Aorta (tissue), 5 donors: ENCODE results near the gene PLCH2. TPM values are rescaled to one million over a fixed set of nuclear protein-coding genes. Genes with fewer than 3 reads are reported as not detected.
"Not testable (repeated sequence)": the region's sequence is repeated elsewhere in the genome, so short reads cannot be mapped to it uniquely, and the experiment has no call there.

ENCODE experiments used
- ATAC-seq: fragments of 200-7000 bp; cut with Tn5 transposase; one replicate; pipeline ENCODE4 v1.9.1; 2022; ENCODE audit warnings: moderate library complexity; ENCODE audit not compliant: low FRiP score
- DNase-seq, 2 donors: peaks; one replicate each; pipeline ENCODE4 v3.0.0-alpha.2; 2020
- H3K27ac ChIP-seq, 2 donors: one replicate each; pipeline ENCODE4 v1.5.1; 2013; ENCODE audit warnings: low read length in 2 of 2, mild to moderate bottlenecking in 2 of 2, moderate library complexity in 2 of 2, control low read depth in 1 of 2, inconsistent platforms in 1 of 2, low read depth in 1 of 2
- H3K27me3 ChIP-seq, 2 donors: one replicate each; pipeline ENCODE4 v1.6.1; 2013; ENCODE audit warnings: control low read depth in 1 of 2, low read length in 1 of 2, mild to moderate bottlenecking in 1 of 2, moderate library complexity in 1 of 2; ENCODE audit not compliant: insufficient read depth in 2 of 2, control insufficient read depth in 1 of 2
- H3K36me3 ChIP-seq, 2 donors: one replicate each; pipeline ENCODE4 v1.6.1; 2013; ENCODE audit warnings: control low read depth in 1 of 2, low read length in 1 of 2, mild to moderate bottlenecking in 1 of 2; ENCODE audit not compliant: insufficient read depth in 2 of 2, control insufficient read depth in 1 of 2
- H3K4me1 ChIP-seq, 2 donors: one replicate each; pipeline ENCODE4 v1.6.1; 2013; ENCODE audit warnings: low read length in 2 of 2, control low read depth in 1 of 2, mild to moderate bottlenecking in 1 of 2, moderate library complexity in 1 of 2; ENCODE audit not compliant: insufficient read depth in 2 of 2, control insufficient read depth in 1 of 2
- H3K4me3 ChIP-seq, 2 donors: one replicate each; pipeline ENCODE4 v1.5.1; 2013; ENCODE audit warnings: low read length in 2 of 2, control low read depth in 1 of 2, mild to moderate bottlenecking in 1 of 2
- H3K9me3 ChIP-seq: one replicate; pipeline ENCODE4 v1.6.1; 2013; ENCODE audit warnings: mild to moderate bottlenecking, low read length; ENCODE audit not compliant: control insufficient read depth
- whole genome bisulfite sequencing, 2 donors: extraction: QIAGEN DNeasy Blood & Tissue Kit; methylation state at CpG; one replicate each; pipeline ENCODE4 v1.1.7; 2013; 5-methylcytosine and 5-hydroxymethylcytosine counted together
- intact Hi-C, 2 donors: fragments of 100-400 bp; cut with DNase I; formaldehyde crosslinking; loops; one replicate each; pipeline versions ENCODE4 v1.14.2 to v1.15.0; 2022
- polyA plus RNA-seq, 2 donors: library from polyadenylated mRNA; stranded (reverse); fragments of 200-250 nt; gene quantifications; one replicate each; pipeline ENCODE4 v1.2.3, GENCODE V29; 2013
- total RNA-seq, 2 donors: library from RNA; stranded (reverse); fragmentation: NEBNext Ultra II Directional; extraction: Animal tissue kit (Norgen Biotek cat#: 25700); gene quantifications; one replicate each; pipeline ENCODE4 v1.2.1, GENCODE V29; 2021
- donor health status: healthy with polysubstance abuse.
- donor health status: Bipolar disorder and iron deficiency.
- donor health status: DM: no; HTN: no; CAD: no.
- donor health status: DM: no; HTN: no; CAD: no.
- donor health status: DM: yes; HTN: yes; CAD: no.

The PLCH2 gene
- total and polyA plus RNA-seq, 4 donors, result 0.71 to 1.6 TPM; not detected in 2

DNA sequence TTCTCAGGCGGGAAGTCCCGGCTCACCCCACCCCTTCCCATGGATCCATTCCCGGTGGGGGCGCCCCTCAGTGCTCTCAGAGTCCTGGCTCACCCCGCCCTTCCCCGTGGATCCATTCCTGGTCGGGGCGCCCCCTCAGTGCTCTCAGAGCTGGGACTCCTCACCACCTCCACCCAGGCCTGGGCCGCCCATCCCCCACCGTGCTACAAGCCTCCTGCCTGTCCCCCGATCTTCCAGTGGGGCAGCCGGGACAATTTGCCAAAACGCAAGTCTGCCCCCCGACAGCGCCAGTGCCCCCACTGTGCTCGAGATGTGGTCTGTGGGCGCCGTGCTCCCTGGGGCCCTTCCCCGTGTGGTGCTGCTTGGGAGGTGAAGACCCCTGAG lies 23.2 kb upstream of the PLCH2 start:
- H3K4me1 ChIP-seq, result no peaks in the 10 kb centered on the region
- H3K27ac ChIP-seq, result no peak overlapping the region
- WGBS, 2 donors, result 77 to 81% methylated on average over 19 of the region's 19 CpGs
- no peak overlapping the region for H3K4me3 ChIP-seq
- intact Hi-C loops, result no loop called here
- H3K27me3 ChIP-seq, result no peaks in the 10 kb centered on the region
- ATAC-seq, result no peak
- H3K9me3 ChIP-seq, result no peaks in the 10 kb centered on the region
- H3K36me3 ChIP-seq, result no peaks in the 10 kb centered on the region
- DNase-seq, result no peak

- Histone ChIP-seq H3K27me3 (no peaks in the 10 kb centered on the region), H3K36me3 (no peaks in the 10 kb centered on the region), H3K27ac (no peak overlapping the region), H3K4me3 (no peak overlapping the region), H3K9me3 (no peaks in the 10 kb centered on the region), H3K4me1 (no peaks in the 10 kb centered on the region)
- intact Hi-C loops, result no loop called here
- ATAC-seq, result no peak
- WGBS, 2 donors, result 82 to 90% methylated on average over 10 of the region's 10 CpGs
- no peak for DNase-seq
Observed at GRCh38 chr1:2454227-2454626, 21.9 kb upstream of the PLCH2 start.

DNA sequence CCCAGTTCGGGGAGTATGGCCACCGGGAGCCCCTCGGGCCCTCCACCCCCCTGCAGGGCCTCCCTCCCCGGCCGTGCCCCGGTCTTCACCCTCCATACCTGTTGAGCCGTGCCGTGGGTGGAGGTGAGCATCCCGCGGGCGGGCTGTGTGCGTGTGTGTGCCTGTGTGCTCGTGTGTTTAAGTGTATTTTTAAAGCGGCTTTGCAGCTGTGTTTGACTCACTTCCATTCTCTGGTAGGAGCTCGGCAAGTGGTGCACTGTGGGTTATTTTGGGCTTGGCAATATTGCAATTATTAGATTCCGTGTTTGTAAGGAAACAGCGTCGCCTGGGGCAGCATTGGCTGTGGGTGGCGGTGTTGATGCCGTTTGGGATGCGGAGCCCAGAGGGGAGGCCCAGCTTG lies 20.3 kb upstream of the PLCH2 start:
- Histone ChIP-seq H3K27ac (no peak overlapping the region), H3K36me3 (no peaks in the 10 kb centered on the region), H3K4me1 (no peaks in the 10 kb centered on the region), H3K9me3 (no peaks in the 10 kb centered on the region), H3K27me3 (no peaks in the 10 kb centered on the region), H3K4me3 (no peak overlapping the region)
- WGBS, 2 donors, result 53 to 55% methylated on average over 21 of the region's 21 CpGs
- DNase-seq (no peak), ATAC-seq (no peak)
- intact Hi-C loops, result no loop called here

DNA sequence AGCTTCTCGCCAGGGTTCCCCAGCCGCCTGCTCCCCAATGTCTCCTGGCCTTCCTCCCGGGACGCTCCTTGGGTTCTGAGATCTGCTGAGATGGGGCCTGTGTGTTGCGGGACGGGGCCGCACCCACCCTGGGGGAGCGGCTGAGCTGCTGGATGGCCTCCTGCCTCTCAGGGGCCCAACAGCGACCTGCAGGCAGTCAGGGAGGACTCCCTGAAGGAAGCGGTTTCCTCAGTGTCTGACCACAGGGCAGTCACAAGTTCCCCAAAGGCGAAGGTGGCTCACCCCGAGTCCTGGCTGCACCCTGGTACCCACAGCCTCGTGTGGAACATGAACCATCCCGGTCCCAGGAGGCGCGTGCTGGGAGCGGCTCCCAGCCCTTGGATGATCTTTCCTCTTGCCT lies 18.6 kb upstream of the PLCH2 start:
- no peak for ATAC-seq
- Histone ChIP-seq H3K36me3 (no peaks in the 10 kb centered on the region), H3K27ac (no peak overlapping the region), H3K9me3 (no peaks in the 10 kb centered on the region), H3K4me3 (no peak overlapping the region), H3K27me3 (no peaks in the 10 kb centered on the region), H3K4me1 (no peaks in the 10 kb centered on the region)
- no peak for DNase-seq
- 82 to 84% methylated on average over 17 of the region's 17 CpGs for WGBS, 2 donors
- intact Hi-C loops, result no loop called here

DNA sequence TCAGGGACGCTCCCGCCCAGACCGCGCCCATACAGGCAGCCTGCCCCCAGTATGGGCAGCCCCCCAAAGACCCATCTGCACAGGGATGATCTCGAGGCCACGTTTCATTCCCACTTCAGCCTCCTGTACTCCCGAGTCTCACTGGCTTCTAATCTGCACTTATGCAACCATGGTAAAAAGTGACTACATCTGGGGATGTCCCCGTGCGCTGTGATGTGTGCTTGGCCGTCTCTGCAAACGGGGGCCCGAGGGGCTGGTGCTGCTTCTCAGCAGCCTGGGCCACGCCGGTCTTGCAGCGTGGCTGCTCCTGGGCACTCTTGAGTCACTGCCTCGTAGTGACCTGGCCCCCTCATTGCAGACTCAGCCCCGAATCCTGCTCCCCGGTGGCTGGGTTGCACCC lies 17.4 kb upstream of the PLCH2 start:
- Histone ChIP-seq H3K9me3 (no peaks in the 10 kb centered on the region), H3K27ac (no peak overlapping the region), H3K4me3 (no peak overlapping the region), H3K36me3 (no peaks in the 10 kb centered on the region), H3K4me1 (no peaks in the 10 kb centered on the region), H3K27me3 (no peaks in the 10 kb centered on the region)
- WGBS, 2 donors, result 85% methylated on average over 18 of the region's 18 CpGs
- ATAC-seq (no peak), DNase-seq (no peak)
- intact Hi-C loops, result no loop called here

DNA sequence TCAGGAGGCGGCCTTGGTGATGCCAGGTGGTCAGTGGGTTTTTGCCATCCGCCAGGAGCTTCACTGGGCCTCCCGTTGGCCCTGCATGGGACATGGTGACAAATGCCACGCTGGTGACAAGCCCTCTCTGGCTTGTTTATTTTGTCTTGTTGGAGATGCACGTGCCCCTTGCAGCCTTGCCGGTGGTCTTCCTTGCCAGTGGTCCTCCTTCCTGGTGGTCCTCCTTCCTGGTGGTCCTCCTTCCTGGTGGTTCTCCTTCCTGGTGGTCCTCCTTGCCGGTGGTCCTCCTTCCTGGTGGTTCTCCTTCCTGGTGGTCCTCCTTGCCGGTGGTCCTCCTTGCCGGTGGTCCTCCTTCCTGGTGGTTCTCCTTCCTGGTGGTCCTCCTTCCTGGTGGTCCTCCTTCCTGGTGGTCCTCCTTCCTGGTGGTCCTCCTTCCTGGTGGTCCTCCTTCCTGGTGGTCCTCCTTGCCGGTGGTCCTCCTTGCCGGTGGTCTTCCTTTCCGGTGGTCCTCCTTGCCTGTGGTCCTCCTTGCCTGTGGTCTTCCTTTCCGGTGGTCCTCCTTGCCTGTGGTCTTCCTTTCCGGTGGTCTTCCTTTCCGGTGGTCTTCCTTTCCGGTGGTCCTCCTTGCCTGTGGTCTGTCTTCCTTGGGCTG lies 16.9 kb upstream of the PLCH2 start:
- H3K4me1 ChIP-seq, intact Hi-C loops, DNase-seq, H3K9me3 ChIP-seq, H3K27me3 ChIP-seq, ATAC-seq, H3K27ac ChIP-seq, H3K36me3 ChIP-seq, H3K4me3 ChIP-seq: not testable (repeated sequence)
- 75 to 79% methylated on average over 16 of the region's 16 CpGs for WGBS, 2 donors

GRCh38 chr1:2459757-2460156 lies 16.3 kb upstream of the PLCH2 start:
- Histone ChIP-seq H3K4me3 (no peak overlapping the region), H3K9me3 (no peaks in the 10 kb centered on the region), H3K4me1 (no peaks in the 10 kb centered on the region), H3K36me3 (no peaks in the 10 kb centered on the region), H3K27ac (no peak overlapping the region), H3K27me3 (no peaks in the 10 kb centered on the region)
- ATAC-seq, result no peak
- WGBS, 2 donors, result 35 to 42% methylated on average over 23 of the region's 23 CpGs
- no peak for DNase-seq
- intact Hi-C loops, result no loop called here

DNA sequence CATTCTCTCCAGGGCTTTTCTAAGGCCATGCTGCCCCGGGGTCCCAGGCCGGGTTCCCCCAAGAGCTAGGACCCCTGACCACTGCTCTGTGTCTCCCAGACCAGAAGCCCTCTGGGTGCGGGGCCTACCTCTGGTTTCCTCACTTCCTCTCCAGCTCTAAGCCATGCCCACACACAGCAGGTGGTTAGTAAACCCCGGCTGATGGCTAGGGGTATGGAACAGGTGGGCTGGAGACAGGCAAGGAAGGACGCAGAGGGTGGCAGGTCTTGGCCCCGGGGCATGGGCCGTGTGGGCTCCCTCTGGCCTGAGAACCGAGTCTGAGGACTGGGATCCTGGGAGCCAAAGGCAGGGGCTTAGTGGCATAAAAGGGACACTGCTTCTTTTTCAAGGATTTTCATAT lies 15.9 kb upstream of the PLCH2 start:
- no peak for ATAC-seq
- WGBS, 2 donors, result 70% methylated on average over 8 of the region's 8 CpGs

GRCh38 chr1:2460996-2461751 lies 14.9 kb upstream of the PLCH2 start:
- intact Hi-C loops, result no loop called here
- Histone ChIP-seq H3K27me3 (no peaks in the 10 kb centered on the region), H3K4me3 (no peak overlapping the region), H3K36me3 (no peaks in the 10 kb centered on the region), H3K27ac (no peak overlapping the region), H3K9me3 (no peaks in the 10 kb centered on the region), H3K4me1 (no peaks in the 10 kb centered on the region)
- no peak for DNase-seq
- WGBS, 2 donors, result 65 to 67% methylated on average over 18 of the region's 18 CpGs
- no peak for ATAC-seq

More for the DNA sequence above, 15.9 kb upstream of the PLCH2 start:
- H3K4me1 ChIP-seq, result no peaks in the 10 kb centered on the region
- no peak for DNase-seq
- no peak overlapping the region for H3K4me3 ChIP-seq
- no peak overlapping the region for H3K27ac ChIP-seq
- intact Hi-C loops, result no loop called here
- no peaks in the 10 kb centered on the region for H3K27me3 ChIP-seq
- no peaks in the 10 kb centered on the region for H3K36me3 ChIP-seq
- H3K9me3 ChIP-seq, result no peaks in the 10 kb centered on the region
